ENCODE measurements around the gene OR8D1.

OR8D1 gene

DNA sequence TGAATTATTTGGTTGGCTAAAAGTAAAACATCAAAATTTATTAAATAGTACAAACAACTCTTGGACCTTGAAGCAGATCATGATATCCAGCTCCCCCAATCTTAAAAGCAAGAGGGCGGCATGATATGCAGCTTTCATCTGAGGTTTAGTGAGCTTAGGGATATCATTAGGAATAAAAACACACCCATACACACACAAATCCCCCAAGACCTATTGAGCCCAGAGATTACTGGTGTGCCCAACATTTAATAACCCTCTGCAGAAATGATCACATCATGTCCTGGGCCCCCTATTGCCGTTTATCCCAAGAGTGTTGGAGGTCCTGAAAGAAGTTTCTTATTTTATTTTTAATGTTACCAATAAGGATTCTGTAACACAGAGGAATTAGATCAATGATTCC, at the start of gene OR8D1:
Gene OR8D1, minus strand, starts transcription at position 101 of the 400 bp plus-strand sequence. CDS start 3,183 bp downstream, outside the sequence.
- no peak for DNase-seq (ENCODE audit: low spot score)

DNA sequence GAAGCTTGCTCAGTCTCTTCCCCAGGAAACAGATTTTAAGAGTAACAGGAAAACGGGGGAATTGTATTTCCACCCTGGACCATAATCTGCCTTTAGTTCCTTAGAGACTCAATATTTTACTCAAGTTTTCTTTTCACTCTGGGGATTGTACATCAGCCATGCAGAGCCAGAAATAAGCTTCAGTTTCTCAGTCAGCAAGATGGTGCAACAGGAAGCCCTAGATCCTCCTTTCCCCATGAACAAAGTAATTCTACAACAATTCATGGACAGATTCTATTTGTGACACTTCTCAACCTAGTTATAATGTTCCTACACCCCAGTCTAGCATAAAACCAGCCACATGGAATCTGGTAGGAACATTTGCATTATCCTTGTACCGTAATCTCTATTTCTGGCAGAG, 45.8 kb upstream of the OR8D1 start:
- no peak for DNase-seq (ENCODE audit: low spot score)

DNA sequence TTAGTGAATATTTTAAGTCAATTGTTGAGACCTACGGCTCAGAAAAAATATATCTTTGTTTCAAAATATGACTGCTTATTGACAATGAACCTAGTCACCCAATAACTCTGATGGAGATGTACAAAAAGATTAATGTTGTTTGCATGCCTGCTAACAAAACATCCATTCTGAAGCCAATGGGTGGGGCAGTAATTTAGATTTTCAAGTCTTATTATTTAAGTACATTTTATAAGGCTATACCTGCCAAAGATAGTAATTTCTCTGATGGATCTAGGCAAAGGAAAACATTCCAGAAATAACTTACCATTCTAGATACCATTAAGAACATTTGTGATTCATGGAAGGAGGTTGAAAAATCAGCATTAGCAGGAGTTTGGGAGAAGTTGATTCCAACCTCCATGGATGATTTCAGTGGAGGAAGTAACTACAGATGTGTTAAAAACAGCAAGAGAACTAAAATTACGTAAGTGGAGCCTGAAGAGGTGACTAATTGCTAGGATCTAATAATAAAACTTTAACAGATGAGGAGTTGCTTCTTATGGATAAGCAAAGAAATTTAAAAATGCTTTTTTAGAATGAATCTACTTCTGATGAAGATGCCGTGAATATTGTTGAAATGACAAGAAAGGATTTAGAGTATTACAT, 32.7 kb upstream of the OR8D1 start:
- no peak for DNase-seq (ENCODE audit: low spot score)

DNA sequence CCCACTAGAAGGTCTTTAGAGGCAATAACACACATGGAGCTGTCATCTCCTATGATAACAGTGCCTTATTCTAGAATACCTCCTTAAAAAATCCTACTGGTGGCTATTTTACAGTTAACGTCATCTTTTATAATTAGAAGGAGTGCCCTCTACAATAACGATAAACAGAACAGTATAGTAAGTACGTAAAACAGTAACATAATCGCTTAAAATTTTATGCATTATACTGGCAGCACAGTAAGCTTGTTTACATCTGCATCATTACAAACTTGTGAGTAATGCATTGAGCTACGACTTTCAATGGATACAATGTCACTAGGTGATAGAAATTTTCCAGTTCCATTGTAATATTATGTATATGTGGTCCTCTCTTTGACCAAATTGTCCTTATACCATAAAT, 30.6 kb upstream of the OR8D1 start:
- no peak for DNase-seq (ENCODE audit: low spot score)

DNA sequence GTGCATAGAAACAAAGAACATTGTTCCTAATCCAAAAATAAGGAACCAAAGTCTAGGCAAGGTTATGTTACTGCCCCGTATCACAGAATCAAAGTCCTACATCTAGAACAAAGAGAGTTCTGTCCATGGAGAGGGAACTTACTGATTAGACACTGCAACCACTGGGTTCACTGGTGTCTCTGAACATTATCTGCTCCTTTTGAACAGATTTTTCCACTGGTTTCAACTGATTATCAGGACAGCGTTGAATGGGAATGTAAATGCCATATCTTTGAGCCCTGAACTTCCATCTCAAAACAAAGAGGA, 26.3 kb upstream of the OR8D1 start:
- DNase-seq (ENCODE audit: low spot score) = no peak

DNA sequence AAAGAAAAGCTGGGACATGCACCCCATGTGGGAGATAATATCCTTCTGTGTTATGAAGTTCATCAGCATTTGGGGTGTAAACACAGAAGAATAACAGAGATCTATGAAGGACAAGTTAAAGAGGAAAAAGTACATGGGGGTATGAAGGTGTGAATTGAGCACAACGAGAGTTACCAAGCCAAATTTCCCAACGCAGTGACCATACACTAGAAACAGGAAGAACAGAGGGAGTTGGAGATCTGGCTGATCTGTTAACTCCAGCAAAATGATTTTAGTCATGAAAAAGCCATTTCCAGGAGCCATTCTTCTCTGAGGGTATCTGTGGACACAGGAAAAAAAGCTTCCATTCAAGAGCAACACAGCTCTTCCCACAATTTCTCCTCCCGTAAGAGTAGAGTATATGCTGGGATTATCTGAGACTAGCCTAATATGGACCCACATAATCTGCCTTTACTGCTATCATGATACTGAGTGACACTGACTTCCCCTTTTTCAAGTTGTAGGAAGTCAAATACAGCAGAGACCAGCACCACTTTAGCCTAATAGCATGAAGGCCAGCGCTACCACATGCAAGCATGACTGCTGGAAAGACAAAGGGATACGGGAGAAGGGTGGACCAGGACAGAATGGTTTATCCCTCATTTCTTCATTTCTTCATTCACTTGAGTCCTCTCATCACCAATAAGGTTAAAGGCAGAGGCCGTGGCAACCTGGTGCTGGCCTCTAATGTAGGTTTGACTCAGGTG, 25.8 kb upstream of the OR8D1 start:
- no peak for DNase-seq (ENCODE audit: low spot score)

DNA sequence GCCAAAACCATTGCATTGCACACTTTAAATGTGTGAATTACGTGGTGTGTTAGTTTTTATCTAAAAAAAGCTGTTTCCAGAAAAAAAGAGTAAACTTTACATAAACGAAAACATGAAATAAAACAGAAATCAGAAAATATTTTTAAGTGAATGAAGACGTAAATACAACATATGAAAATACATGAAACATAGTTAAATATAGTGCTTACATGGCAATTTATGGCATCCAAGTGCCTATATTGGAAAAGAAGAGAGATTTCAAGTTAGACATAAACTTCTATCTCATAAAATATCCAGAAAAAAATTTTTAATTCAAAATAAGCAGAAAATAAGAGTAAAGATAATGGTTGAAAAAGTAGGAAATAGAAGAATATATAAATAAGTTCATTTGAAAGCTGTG, 18.1 kb upstream of the OR8D1 start:
- DNase-seq (ENCODE audit: low spot score) = no peak

DNA sequence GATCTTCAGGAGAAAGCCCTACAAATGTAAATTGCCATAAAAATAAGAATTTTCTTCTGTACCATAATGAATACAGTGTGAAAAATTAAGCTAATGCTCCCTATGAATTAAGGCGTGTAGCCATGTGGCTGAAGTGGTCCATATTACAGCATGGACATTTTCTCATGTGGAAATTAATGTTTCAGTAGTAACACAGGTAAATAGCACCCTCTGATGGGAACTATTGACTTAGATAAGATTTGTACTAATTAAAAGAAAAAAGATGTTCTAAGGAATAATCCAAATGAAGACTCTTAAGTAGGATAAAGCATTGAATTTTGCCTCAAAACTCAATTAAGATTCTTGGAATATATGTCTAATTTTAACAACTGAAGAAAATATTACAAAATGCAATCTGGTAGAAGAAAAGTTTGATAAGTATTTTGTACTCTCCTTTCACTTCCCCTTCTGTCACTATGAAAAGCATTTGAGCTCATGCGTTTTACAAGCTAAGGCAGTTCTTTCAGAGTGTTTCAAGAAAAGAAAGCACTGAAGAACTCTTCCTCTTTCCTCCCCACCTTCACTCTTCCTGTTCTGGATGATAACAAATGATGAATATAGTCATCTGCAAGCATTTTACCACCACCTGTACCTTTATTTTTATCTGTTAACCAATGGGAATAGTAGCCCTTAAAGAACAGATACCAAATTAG, 16.2 kb upstream of the OR8D1 start:
- peak; percentile 1 for DNase-seq (ENCODE audit: low spot score)

DNA sequence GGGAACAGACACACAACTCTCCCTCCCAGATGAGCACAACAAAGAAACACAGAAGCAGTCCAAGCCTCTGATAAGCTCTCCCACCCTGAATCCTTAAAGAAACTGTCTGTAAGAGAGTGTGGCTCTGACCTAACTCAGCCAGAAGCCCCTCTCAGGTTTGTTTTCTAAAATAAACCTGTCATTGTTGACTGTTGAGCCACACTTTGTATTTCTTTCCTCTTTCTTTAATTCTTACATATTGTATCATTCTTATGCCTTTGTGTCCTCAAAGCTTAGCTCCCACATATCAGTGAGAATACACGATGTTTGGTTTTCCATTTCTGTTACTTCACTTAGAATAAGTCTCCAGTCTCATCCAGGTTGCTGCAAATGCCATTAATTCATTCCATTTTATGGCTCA, 14.0 kb upstream of the OR8D1 start:
- no peak for DNase-seq (ENCODE audit: low spot score)

DNA sequence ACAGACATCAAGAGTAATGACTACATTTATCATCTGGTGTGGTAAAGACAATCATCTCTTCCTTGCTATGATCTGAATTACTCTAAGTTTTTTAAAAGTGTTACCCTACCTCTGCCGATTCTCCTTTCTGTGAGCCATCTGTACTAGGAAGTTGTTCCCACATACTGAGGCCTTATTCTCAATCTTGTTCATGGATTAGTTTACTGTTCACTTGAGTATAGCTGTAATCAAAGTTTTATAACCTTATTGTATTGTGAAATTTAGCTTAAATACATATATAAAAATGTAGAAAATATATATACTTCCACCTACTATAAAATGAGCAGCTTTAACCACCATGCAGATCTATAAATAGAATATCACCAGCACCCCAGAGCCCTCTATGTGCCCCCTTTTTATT, 8.6 kb upstream of the OR8D1 start:
- no peak for DNase-seq (ENCODE audit: low spot score)

DNA sequence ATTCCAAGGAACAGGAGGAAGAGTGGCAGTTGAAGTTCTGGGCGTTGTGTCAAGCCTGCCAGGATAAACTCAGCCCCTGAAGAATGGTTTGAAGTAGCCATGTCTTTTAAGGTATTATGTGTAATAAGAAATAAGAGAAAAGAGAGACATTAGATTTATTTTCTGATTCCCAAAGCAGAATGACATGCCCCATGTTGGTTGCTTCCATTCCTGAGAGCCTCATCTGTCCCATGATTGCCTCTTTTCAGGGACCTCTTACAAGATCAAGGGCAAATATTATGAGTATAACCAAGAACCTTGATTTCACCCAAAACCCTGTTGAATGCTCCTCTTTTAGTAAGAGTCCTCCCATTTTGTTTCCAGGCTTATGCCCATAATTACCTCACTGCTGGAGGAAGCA, 6.3 kb upstream of the OR8D1 start, which contains the start of gene OR8D2:
Gene OR8D2, minus strand, starts transcription at position 101 of the 400 bp plus-strand sequence. Its CDS starts 0 bp downstream, at position 101.
- DNase-seq (ENCODE audit: low spot score) = no peak

DNA sequence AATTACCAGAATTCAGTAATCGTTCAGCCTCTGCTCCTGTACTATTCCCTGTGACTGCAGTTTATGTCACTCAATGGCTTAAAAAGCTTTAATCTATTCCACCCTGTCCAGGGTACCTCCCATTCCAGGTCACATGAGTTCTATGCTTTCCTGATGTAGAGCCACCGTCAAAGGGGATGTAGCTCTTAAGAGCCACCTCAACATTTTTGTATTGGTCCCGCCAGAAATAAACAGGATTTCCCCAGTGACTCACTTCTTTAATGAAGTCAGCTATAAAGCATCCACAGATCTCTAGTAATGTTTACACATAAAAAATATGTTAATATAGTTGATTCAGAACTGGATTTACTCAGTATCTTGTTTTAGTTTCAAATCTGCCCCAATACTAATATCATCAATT, 1.3 kb upstream of the OR8D1 start:
- DNase-seq (ENCODE audit: low spot score) = no peak

DNA sequence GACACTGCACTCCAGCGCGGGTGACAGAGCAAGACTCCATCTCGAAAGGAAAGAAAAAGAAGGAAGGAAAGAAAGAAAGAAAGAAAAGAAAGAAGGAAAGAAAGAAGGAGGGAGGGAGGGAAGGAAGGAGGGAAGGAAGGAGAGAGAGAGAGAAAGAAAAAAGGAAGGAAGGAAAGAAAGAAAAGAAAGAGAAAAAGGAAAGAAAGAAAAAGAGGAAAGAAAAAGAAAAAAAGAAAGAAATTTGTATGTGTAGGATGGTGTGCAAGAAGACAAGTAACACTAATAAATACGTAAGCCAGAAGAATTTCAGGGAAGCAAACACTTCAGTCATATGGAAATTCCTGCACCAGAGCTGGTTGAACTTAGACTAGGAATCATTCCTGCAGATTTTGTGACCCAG, 618 bp downstream of the OR8D1 start:
- no peak for DNase-seq (ENCODE audit: low spot score)

DNA sequence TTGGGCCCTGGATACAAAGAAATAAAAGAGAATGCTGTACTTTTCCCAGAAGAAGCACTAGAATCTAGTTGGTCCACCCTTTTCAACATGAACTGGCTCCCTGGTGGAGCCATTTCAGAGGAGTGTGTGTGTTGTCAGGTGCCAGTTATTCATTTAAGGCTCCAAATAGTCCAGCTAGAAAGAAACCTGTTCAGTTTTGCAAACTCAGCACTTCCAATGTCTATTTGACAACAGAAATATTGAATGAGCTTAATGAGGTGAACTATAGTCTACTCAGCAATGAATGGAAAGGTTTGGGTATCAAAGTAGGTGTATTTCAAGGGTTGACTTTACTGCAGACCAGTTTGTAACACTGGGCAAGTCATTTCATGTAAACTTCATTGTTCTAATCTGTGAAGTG, 2.1 kb downstream of the OR8D1 start:
- no peak for DNase-seq (ENCODE audit: low spot score)

DNA sequence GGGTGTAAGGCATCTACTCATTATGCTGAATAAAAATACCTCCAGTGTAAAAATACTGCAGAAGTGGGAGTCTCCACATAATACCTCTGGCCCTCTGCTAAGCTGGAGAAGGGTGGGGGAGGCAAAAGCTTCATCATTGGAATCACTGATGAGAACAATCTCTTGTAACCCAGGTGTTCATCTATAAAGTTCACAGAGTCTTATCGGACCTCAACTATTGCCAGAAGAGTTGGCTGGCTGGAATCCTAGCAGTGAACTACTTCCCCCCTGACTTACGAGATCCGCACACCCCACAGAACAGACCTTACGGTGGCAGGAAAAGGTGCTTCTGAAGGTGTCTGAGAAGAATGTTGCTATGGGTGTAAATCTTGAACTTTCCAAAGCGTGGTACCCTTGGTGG, 2.5 kb downstream of the OR8D1 start:
- DNase-seq (ENCODE audit: low spot score) = no peak

DNA sequence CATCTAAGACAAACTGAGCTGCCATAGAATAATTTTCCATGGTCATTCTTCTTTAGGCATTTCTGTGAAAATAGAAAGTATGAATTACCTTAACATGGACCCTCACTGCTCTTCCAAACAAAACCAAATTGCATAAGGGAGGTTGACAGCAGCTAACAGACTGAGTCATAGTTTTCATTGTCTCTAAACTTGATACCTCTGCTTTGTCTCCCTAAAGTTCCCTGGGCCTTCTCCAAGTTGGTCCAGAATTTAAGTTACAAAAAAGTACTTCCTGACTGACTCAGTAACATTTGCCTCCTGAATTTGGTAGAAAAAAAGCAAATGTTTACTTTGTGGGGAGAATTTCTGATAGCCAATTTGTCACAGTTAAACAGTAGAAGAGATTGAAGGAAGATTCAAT, 3.0 kb downstream of the OR8D1 start:
- DNase-seq (ENCODE audit: low spot score) = no peak

DNA sequence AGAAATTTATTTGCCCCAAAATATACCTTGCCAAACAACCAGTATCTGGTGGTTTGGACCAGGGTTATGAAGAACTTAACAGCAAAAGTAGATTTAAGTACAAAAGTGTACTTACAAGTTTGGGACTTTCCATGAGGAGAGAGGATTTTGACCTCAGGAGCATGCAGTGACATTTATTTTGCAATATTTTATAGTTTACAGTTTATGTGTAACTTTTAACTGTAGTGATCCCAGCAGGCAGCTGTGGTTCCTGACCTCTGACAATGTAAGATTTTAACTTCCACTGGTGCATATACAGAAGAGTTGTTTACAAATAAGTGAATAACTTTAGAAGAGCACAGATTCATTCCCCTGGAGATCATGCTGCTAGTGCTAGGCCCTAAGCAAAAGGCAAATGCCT, 6.7 kb downstream of the OR8D1 start:
- DNase-seq (ENCODE audit: low spot score) = no peak

DNA sequence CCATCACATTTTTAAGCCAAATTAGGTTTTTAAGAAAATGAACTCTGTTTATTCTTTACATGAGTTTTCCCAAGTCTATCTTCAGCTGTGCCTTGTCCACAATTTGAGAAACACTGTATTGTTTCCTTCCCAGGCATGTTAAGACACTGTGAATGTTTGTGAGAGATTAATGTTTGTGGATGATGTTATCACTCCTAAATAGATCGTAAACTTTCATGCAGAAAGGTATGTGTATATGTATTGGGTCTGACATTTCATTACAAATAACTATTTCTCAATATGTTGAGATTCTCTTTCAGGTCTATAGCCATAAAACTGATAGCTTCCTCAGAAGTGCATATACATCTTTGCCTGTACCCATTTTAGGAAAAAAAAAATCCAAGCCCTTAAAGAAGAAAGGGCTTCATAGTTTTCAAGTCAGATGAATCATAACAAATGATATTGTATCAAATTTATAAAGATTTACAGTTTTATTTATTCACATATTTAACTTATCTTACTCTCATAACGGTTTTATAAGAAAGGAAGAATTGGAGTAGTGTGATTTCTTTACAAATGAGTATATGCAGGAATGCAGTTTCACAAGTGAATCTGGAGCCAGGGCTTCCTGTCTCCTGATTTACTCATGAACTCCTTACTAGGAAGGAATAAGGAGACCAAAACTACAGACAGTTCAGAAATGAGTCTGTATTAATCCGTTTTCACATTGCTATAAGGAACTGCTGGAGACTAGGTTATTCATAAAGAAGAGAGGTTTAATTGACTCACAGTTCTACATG, 11.2 kb downstream of the OR8D1 start:
- DNase-seq (ENCODE audit: low spot score) = no peak

DNA sequence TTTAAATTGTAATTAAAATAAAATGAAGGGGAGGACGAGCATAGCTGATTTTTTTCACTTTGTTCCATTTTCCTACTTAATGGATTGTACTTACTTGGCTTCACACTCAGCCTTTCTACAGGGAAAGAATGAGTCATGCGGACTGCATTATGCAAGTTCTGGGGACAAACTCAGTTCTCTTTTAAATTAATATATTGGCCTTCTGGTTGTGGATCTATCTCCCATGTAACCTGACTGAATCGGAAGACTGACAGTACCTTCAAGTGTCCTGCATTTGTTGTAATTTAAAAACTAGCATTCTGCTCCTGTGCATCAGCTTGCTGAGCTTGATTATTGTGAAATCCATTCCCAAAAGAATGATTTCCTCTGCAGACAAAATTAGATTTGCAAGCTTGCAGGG, 12.2 kb downstream of the OR8D1 start:
- DNase-seq (ENCODE audit: low spot score) = peak; percentile 14

DNA sequence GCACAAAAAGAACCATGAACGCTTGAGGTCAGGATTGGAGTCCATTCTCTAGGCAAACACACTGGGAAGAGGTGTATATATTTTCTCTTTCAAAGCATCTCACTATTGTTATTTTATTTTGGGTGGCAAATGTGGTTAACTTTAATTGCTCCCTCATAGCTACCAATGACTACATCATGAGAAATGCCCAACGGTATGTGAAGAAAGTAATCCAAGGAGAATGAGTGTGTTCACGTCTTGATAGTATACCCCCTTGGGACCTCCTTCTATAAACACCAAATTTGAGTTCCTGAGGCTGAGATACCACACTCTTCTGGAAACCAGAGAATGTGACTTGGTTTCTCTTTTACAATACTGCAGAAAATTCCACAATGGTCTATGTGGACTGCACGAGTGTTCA, 15.8 kb downstream of the OR8D1 start:
- DNase-seq (ENCODE audit: low spot score) = no peak

DNA sequence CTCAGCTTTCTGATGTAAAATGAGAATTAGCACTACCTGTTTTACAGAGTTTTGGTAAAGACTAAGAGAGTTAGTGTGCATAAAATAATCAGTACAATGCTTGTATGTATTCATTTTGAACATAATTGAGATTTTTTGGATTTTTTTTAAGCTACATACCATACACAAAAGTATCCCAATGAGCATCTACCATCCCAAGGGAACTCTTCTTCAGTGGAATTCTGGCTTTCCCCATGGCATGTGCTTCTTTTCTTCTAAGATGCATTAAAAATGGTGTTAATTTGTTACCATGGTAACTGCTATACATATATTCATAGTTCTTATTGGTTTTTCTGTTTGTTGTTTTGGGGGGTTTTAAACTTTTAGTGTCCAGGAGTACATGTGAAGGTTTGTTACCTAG, 17.7 kb downstream of the OR8D1 start:
- DNase-seq (ENCODE audit: low spot score) = no peak

DNA sequence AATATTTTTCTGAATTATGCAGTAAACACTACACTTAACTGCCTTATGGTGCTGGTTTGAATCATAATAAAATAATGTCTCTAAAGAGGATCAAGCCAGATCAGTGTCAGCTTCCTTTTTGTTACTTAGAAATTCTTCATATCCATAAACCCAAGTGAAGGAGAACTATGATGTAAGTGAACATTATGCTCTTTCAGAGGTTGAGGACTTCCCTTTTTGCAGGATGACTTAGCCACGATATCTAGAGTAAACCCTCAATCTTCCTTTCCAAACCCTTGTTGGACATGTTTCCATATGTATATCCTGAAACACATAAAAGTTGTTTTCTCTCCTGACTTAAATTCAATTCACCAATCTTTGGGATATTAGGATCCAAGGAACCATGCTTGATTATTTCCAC, 19.1 kb downstream of the OR8D1 start:
- no peak for DNase-seq (ENCODE audit: low spot score)
